ENCODE data around the gene F2R.

- TF ChIP-seq CTCF (IDR thresholded peaks at IDR 0.05 in 8 of 11, conservative IDR thresholded peaks at IDR 0.05 in 3 of 11): no peak
- no peak for TF ChIP-seq POLR2A (IDR thresholded peaks at IDR 0.05)
Measured at GRCh38 chr5:76728965-76729364, 13.0 kb downstream of the F2R start.
